Endodermal cell (in vitro differentiated cells): Measurements from ENCODE around the gene AMBRA1. TPM values are rescaled to one million over a fixed set of nuclear protein-coding genes. Genes with fewer than 3 reads are reported as not detected.

Experiments used
- DNase-seq: peaks from one replicate; pipeline ENCODE4 v3.0.0-alpha.2; 2017
- H3K27ac ChIP-seq: 2 replicates; pipeline ENCODE4 v1.5.1; 2013; ENCODE audit warnings: mild to moderate bottlenecking, low read depth, low read length, moderate library complexity
- H3K27me3 ChIP-seq: 2 replicates; pipeline ENCODE4 v1.6.1; 2013; ENCODE audit warnings: mild to moderate bottlenecking, low read length, moderate library complexity; ENCODE audit not compliant: insufficient read depth, control insufficient read depth, poor library complexity, severe bottlenecking
- H3K36me3 ChIP-seq: 2 replicates; pipeline ENCODE4 v1.7.0; 2013; ENCODE audit warnings: mild to moderate bottlenecking, low read length, moderate library complexity; ENCODE audit not compliant: control insufficient read depth, insufficient read depth
- H3K4me1 ChIP-seq: one replicate; pipeline ENCODE4 v1.7.0; 2013; ENCODE audit warnings: low read length; ENCODE audit not compliant: control insufficient read depth, insufficient read depth
- H3K4me3 ChIP-seq: 2 replicates; pipeline ENCODE4 v1.5.1; 2013; ENCODE audit warnings: mild to moderate bottlenecking, low read length, moderate library complexity
- H3K9ac ChIP-seq: 2 replicates; pipeline ENCODE4 v1.6.1; 2013; ENCODE audit warnings: mild to moderate bottlenecking, low read length, moderate library complexity; ENCODE audit not compliant: poor library complexity, severe bottlenecking; ENCODE audit errors: extremely low read depth
- H3K9me3 ChIP-seq: 2 replicates; pipeline ENCODE4 v1.6.1; 2013; ENCODE audit warnings: mild to moderate bottlenecking, low read length, moderate library complexity; ENCODE audit not compliant: control insufficient read depth
- H3K27ac Mint-ChIP-seq: 2 replicates; pipeline ENCODE4 v1.8.0; 2020; ENCODE audit warnings: mixed read lengths
- H3K27me3 Mint-ChIP-seq: 2 replicates; pipeline ENCODE4 v1.8.0; 2021; ENCODE audit warnings: mild to moderate bottlenecking, mixed read lengths; ENCODE audit not compliant: insufficient read depth
- H3K36me3 Mint-ChIP-seq: 2 replicates; pipeline ENCODE4 v1.8.0; 2020; ENCODE audit warnings: low read depth, mixed read lengths
- H3K4me1 Mint-ChIP-seq: 2 replicates; pipeline ENCODE4 v1.8.0; 2020; ENCODE audit warnings: mixed read lengths
- H3K4me3 Mint-ChIP-seq: 2 replicates; pipeline ENCODE4 v1.8.0; 2020; ENCODE audit warnings: mild to moderate bottlenecking, moderate library complexity, mixed read lengths
- H3K9me3 Mint-ChIP-seq: 2 replicates; pipeline ENCODE4 v1.8.0; 2020; ENCODE audit warnings: mild to moderate bottlenecking, mixed read lengths
- WGBS, 2 experiments: methylation state at CpG; one replicate each; pipeline versions ENCODE4 v1.1.5 to v1.1.7; 2013; ENCODE audit warnings: missing lambda C conversion rate in 2 of 2, mixed read lengths in 1 of 2; ENCODE audit not compliant: insufficient coverage in 1 of 2, insufficient read length in 1 of 2; 5-methylcytosine and 5-hydroxymethylcytosine counted together
- total RNA-seq, 2 donors: library from RNA; stranded (reverse); fragmentation: NEBNext Ultra II Directional in 1 of 2; extraction: Animal tissue kit (Norgen Biotek cat#: 25700) in 1 of 2; gene quantifications; 2 replicates in 1 of 2; 3 replicates in 1 of 2; pipeline ENCODE4 v1.2.1, GENCODE V29; 2021
- TF ChIP-seq, protein P1 (sequence below): fragments of 200-600 bp; sonication (generic); conservative IDR thresholded peaks from 2 replicates; pipeline ENCODE4 v1.5.0; 2021; ENCODE audit warnings: antibody characterized with exemption, mild to moderate bottlenecking

AMBRA1 gene
- total RNA-seq, 2 donors from 2014 or later = 54.5 to 67.8 TPM

DNA sequence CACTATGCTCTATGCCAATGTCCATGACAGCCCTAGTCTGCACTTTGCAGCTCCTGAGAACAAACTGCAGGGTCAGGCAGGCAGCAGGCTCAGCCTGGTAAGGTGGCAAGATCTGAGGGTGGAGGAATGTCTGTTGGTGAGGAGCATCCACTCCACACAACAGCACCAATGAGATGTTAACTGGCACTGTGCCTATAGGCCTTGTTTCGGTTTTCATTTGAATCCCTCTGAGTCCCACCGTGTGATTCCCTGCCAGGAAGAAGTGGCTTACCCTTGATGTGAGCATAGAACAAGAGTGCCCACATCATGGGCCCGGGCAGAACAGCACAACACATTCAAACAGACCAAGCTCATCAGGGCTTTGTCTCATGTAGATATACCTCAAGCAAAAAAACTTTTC lies 158.1 kb downstream of the AMBRA1 start:
- peaks cover 47% of the 10 kb centered on the region for H3K4me1 Mint-ChIP-seq
- no peak overlapping the region for H3K4me3 Mint-ChIP-seq
- Histone ChIP-seq H3K9me3 (no peaks in the 10 kb centered on the region), H3K4me1 (peaks cover 11% of the 10 kb centered on the region), H3K9ac (no peak overlapping the region), H3K27ac (no peak overlapping the region), H3K36me3 (peaks cover 57% of the 10 kb centered on the region), H3K27me3 (no peaks in the 10 kb centered on the region), H3K4me3 (no peak overlapping the region)
- H3K27ac Mint-ChIP-seq = peak overlapping the region; percentile 70
- no peak for DNase-seq
- H3K9me3 Mint-ChIP-seq = no peaks in the 10 kb centered on the region
- peaks cover 30% of the 10 kb centered on the region for H3K36me3 Mint-ChIP-seq
- H3K27me3 Mint-ChIP-seq = no peaks in the 10 kb centered on the region
- TF ChIP-seq, protein P1, sequence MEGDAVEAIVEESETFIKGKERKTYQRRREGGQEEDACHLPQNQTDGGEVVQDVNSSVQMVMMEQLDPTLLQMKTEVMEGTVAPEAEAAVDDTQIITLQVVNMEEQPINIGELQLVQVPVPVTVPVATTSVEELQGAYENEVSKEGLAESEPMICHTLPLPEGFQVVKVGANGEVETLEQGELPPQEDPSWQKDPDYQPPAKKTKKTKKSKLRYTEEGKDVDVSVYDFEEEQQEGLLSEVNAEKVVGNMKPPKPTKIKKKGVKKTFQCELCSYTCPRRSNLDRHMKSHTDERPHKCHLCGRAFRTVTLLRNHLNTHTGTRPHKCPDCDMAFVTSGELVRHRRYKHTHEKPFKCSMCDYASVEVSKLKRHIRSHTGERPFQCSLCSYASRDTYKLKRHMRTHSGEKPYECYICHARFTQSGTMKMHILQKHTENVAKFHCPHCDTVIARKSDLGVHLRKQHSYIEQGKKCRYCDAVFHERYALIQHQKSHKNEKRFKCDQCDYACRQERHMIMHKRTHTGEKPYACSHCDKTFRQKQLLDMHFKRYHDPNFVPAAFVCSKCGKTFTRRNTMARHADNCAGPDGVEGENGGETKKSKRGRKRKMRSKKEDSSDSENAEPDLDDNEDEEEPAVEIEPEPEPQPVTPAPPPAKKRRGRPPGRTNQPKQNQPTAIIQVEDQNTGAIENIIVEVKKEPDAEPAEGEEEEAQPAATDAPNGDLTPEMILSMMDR = no peak
- WGBS, 2 experiments = 84 to 89% methylated on average over 2 to 3 of the region's 3 CpGs

DNA sequence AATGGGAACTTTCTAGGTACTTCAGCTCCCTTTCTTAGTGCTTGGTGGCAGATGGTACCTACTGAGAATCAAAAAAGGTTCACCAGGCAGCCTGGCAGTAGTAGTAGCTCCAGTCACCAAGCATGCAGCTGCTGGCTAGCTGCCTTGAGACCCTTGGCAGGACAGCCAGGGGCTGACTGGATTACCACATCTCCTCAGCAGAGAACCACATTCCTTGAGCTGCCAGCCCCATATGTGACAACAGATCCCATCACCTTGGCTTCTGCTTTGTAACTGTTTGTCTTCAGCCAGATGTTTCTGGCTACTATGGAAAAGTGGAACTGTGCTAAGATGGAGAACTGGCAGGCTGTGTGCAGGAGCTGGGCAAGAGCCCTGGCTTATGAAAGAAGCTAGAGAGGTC lies 162.6 kb downstream of the AMBRA1 start:
- H3K27ac Mint-ChIP-seq = no peak overlapping the region
- peak; percentile 28 for DNase-seq
- no peaks in the 10 kb centered on the region for H3K9me3 ChIP-seq
- H3K9ac ChIP-seq = no peak overlapping the region
- peaks cover 74% of the 10 kb centered on the region for H3K36me3 ChIP-seq
- H3K4me3 Mint-ChIP-seq = no peak overlapping the region
- H3K27me3 Mint-ChIP-seq = no peaks in the 10 kb centered on the region
- TF ChIP-seq, protein P1 = no peak
- no peak overlapping the region for H3K4me3 ChIP-seq
- no peaks in the 10 kb centered on the region for H3K9me3 Mint-ChIP-seq
- peaks cover 8% of the 10 kb centered on the region for H3K4me1 ChIP-seq
- H3K27ac ChIP-seq = no peak overlapping the region
- H3K27me3 ChIP-seq = no peaks in the 10 kb centered on the region
- peaks cover 62% of the 10 kb centered on the region for H3K36me3 Mint-ChIP-seq
- peaks cover 23% of the 10 kb centered on the region for H3K4me1 Mint-ChIP-seq

DNA sequence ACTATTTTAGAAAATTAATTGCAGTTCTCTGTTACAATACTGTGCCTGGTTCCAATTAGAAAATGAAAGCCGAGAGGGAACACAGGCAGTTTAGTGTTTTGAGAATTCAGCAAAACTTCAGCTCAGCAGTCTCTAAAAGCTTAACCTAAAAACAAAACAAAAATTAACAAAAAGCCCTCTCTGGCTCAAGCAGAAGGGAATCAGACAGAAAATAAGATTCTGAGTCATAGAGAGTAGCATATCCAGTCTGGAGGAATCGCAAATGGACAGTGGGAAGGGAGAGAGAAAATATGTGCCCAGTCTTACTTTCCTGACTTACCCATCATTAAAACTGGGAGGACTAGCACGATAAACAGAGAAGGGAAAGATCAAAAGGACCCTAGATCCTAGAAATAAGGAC lies 164.1 kb downstream of the AMBRA1 start:
- Mint-ChIP-seq H3K27me3 (no peaks in the 10 kb centered on the region), H3K4me3 (no peak overlapping the region), H3K9me3 (no peaks in the 10 kb centered on the region), H3K36me3 (peaks cover 64% of the 10 kb centered on the region), H3K4me1 (peaks cover 8% of the 10 kb centered on the region), H3K27ac (no peak overlapping the region)
- Histone ChIP-seq H3K36me3 (peaks cover 69% of the 10 kb centered on the region), H3K27me3 (no peaks in the 10 kb centered on the region), H3K4me3 (no peak overlapping the region), H3K9me3 (no peaks in the 10 kb centered on the region), H3K9ac (no peak overlapping the region), H3K4me1 (no peaks in the 10 kb centered on the region), H3K27ac (no peak overlapping the region)
- 97% methylated on average over 3 of the region's 3 CpGs; no CpG with 5 or more reads in 1 of the 2 experiments for WGBS, 2 experiments
- DNase-seq = no peak
- TF ChIP-seq, protein P1 = no peak
